ENCODE results near the gene PYURF. TPM values are rescaled to one million over a fixed set of nuclear protein-coding genes. Genes with fewer than 3 reads are reported as not detected.

PYURF gene
- total and polyA plus RNA-seq, 9 of the 15 experiments (the other 6 are each of a cell fraction or from before 2014, with no cell fraction given), result 22.5 to 199 (median 108) TPM

DNA sequence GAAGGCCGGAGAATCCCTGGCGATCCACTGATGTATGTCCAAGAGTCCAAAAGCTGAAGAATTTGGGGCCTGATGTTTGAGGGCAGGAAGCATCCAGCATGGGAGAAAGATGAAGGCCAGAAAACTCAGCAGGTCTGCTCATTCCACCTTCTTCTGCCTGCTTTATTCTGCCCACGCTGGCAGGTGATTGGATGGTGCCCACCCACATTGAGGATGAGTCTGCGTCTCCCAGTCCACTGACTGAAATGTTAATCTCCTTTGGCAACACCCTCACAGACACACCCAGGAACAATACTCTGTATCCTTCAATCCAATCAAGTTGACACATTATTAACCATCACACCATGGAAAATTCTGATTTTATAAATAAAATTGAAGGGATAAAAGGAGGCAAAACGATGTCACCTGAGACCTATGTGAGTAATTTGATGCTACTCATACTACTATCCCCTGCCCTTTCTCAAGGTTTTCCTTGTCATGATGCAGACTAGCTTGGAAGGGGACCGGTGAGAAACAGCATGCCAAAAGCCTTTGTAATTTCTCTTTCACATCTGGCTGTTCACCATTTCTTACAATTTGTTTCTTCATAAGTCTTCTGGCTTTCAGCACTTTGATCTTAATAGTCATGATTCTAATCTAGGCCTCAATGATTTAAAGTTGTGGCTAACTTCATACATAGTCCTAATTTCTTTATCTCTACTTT, 9.7 kb upstream of the PYURF start:
- no peak overlapping the region for H3K9ac ChIP-seq (ENCODE audit: insufficient read depth in 1 of 2, low read depth in 2 of 2, low read length in 2 of 2)
- H3K27me3 ChIP-seq (ENCODE audit: control insufficient read depth in 2 of 2, insufficient read depth in 2 of 2, low read length in 2 of 2), result no peaks in the 10 kb centered on the region
- H3K36me3 ChIP-seq (ENCODE audit: control insufficient read depth, insufficient read depth, low read length), result no peaks in the 10 kb centered on the region
- no peak overlapping the region for H3K4me3 ChIP-seq
- no peak overlapping the region for H2AFZ ChIP-seq (ENCODE audit: low read depth, low read length)
- no peak overlapping the region for H3K4me2 ChIP-seq (ENCODE audit: insufficient read depth, low read length)
- H3K4me1 ChIP-seq (replicated peaks in 1 of 2; ENCODE audit: control insufficient read depth in 2 of 2, insufficient read depth in 2 of 2, low read length in 2 of 2), result 0 out of 5 replicates have a peak, but pooled peaks cover 0 to 3% of the 10 kb centered on the region in 2 experiments
- H3K9me3 ChIP-seq (replicated peaks; ENCODE audit: control insufficient read depth, insufficient read depth, low read depth, low read length), result no peaks in the 10 kb centered on the region
- ATAC-seq, result no peak
- H3K27ac ChIP-seq (ENCODE audit: extremely low read depth, low read depth, low read length), result no peak overlapping the region
- no peaks in the 10 kb centered on the region for H4K20me1 ChIP-seq (replicated peaks; ENCODE audit: control insufficient read depth, insufficient read depth, low read length)
- in situ Hi-C loops (cut with MboI) (loop anchor here (5.0 to 25.0 kb wide), 2 partner anchors 279 to 489 kb away; no protein-coding TSS in a partner anchor), intact Hi-C loops (cut with micrococcal nuclease) (no loop called here)
- CTCF ChIA-PET (ENCODE audit: low intra/inter-chr PET ratio), result no interaction called here
- no peaks in the 10 kb centered on the region for H3K9me1 ChIP-seq (ENCODE audit: control insufficient read depth, insufficient read depth, low read length)
- no TSS peak for BruUV-seq (replicated peaks)
- 32% methylated on average over 6 of the region's 6 CpGs for WGBS (ENCODE audit: insufficient coverage, low coverage, missing lambda C conversion rate)
- H3K79me2 ChIP-seq (ENCODE audit: control insufficient read depth, insufficient read depth, low read length), result no peaks in the 10 kb centered on the region
- POLR2A ChIA-PET, result no interaction called here
- no peak for DNase-seq (ENCODE audit: extremely low read depth in 1 of 4, low spot score in 3 of 4)
- FAIRE-seq, result no peak
- TF ChIP-seq MCM2 (IDR thresholded peaks at IDR 0.05; ENCODE audit: low read depth) (no peak), CEBPB (tag; IDR thresholded peaks at IDR 0.05) (no peak), SMAD2 (IDR thresholded peaks at IDR 0.05; ENCODE audit: low read depth, low read length) (no peak), ZNF212 (CRISPR knock-in tag; IDR thresholded peaks at IDR 0.05) (no peak), EGR1 (conservative IDR thresholded peaks at IDR 0.05) (no peak), CBFB (CRISPR knock-in tag; IDR thresholded peaks at IDR 0.05) (no peak), HDAC8 (tag; IDR thresholded peaks at IDR 0.05) (no peak), NFRKB (IDR thresholded peaks at IDR 0.05; ENCODE audit: low read depth) (no peak), SREBF1 (IDR thresholded peaks at IDR 0.05; ENCODE audit: borderline replicate concordance, low read depth, low read length) (no peak)
- TF ChIP-seq, protein P1, sequence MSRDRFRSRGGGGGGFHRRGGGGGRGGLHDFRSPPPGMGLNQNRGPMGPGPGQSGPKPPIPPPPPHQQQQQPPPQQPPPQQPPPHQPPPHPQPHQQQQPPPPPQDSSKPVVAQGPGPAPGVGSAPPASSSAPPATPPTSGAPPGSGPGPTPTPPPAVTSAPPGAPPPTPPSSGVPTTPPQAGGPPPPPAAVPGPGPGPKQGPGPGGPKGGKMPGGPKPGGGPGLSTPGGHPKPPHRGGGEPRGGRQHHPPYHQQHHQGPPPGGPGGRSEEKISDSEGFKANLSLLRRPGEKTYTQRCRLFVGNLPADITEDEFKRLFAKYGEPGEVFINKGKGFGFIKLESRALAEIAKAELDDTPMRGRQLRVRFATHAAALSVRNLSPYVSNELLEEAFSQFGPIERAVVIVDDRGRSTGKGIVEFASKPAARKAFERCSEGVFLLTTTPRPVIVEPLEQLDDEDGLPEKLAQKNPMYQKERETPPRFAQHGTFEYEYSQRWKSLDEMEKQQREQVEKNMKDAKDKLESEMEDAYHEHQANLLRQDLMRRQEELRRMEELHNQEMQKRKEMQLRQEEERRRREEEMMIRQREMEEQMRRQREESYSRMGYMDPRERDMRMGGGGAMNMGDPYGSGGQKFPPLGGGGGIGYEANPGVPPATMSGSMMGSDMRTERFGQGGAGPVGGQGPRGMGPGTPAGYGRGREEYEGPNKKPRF (IDR thresholded peaks at IDR 0.05; ENCODE audit: low read depth, low read length), result no peak
- TF ChIP-seq, protein P2, sequence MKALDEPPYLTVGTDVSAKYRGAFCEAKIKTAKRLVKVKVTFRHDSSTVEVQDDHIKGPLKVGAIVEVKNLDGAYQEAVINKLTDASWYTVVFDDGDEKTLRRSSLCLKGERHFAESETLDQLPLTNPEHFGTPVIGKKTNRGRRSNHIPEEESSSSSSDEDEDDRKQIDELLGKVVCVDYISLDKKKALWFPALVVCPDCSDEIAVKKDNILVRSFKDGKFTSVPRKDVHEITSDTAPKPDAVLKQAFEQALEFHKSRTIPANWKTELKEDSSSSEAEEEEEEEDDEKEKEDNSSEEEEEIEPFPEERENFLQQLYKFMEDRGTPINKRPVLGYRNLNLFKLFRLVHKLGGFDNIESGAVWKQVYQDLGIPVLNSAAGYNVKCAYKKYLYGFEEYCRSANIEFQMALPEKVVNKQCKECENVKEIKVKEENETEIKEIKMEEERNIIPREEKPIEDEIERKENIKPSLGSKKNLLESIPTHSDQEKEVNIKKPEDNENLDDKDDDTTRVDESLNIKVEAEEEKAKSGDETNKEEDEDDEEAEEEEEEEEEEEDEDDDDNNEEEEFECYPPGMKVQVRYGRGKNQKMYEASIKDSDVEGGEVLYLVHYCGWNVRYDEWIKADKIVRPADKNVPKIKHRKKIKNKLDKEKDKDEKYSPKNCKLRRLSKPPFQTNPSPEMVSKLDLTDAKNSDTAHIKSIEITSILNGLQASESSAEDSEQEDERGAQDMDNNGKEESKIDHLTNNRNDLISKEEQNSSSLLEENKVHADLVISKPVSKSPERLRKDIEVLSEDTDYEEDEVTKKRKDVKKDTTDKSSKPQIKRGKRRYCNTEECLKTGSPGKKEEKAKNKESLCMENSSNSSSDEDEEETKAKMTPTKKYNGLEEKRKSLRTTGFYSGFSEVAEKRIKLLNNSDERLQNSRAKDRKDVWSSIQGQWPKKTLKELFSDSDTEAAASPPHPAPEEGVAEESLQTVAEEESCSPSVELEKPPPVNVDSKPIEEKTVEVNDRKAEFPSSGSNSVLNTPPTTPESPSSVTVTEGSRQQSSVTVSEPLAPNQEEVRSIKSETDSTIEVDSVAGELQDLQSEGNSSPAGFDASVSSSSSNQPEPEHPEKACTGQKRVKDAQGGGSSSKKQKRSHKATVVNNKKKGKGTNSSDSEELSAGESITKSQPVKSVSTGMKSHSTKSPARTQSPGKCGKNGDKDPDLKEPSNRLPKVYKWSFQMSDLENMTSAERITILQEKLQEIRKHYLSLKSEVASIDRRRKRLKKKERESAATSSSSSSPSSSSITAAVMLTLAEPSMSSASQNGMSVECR (CRISPR knock-in tag; IDR thresholded peaks at IDR 0.05), result no peak

Data from K562 (cell line).